ENCODE measurements around the gene CDKN2AIPNL.
A peak's percentile ranks its signal among the peaks of the same experiment; 100 is the strongest.
"Not testable (repeated sequence)": the region's sequence is repeated elsewhere in the genome, so short reads cannot be mapped to it uniquely, and the experiment has no call there.

The CDKN2AIPNL gene

DNA sequence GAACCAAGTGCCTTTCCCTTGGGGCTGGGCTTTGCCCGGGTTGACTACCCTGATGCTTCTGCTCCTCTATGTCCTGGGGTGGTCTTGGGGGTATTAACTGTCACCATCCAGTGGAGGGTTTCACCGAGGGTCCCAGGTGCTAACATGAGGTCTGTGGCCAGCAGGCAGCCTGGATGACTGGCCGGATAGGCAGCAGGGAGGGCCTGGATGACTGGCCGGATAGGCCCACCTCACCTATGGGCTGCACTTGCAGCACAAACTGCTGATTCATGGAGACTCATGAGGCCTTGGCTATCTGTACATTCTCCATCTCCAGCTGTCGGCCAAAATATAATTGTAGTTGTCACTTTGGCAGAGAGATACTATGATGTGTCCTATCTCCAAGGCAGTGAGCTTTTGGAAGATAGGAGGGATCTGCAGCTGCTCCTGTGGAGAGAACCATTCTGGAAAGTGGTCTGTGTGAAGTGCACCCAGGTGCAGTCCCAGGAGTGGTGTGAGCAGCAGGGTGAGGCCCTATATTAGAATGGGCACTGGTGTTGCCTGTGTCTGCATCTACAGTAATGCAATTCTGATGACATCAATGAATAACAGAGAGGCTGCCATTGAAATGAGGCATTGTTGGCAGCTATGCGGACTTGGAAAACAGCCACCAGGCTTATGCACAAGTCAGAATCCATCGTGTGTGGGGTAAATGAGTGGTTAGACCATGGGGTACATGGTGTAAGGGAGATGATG lies 26.3 kb upstream of the CDKN2AIPNL start:
- DNase-seq (ENCODE audit: low spot score), result no peak

DNA sequence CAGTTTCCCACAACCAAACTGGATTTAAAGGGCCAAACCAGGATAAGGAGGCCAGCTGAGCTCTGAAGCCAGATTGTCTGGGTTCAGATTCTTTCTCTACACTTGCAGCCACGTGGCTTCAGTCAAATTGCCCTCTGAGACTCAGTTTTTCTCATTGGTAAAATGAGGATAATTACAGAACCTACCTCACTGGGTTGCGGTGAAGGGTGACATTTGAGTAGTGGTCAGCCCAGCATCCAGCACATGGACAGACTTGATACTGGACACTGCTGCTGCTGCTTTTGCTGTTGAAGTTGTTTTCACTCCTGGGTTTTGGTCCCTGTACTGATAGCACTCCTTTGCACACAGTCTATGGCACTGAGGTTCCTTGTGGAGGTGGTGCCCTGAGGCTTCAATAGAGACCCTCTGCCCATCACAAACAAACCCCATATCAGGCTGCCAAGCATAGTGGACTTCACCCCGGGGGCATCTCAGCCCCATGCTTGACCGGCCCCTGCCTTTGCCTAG lies 25.7 kb upstream of the CDKN2AIPNL start:
- DNase-seq (ENCODE audit: low spot score), result no peak

DNA sequence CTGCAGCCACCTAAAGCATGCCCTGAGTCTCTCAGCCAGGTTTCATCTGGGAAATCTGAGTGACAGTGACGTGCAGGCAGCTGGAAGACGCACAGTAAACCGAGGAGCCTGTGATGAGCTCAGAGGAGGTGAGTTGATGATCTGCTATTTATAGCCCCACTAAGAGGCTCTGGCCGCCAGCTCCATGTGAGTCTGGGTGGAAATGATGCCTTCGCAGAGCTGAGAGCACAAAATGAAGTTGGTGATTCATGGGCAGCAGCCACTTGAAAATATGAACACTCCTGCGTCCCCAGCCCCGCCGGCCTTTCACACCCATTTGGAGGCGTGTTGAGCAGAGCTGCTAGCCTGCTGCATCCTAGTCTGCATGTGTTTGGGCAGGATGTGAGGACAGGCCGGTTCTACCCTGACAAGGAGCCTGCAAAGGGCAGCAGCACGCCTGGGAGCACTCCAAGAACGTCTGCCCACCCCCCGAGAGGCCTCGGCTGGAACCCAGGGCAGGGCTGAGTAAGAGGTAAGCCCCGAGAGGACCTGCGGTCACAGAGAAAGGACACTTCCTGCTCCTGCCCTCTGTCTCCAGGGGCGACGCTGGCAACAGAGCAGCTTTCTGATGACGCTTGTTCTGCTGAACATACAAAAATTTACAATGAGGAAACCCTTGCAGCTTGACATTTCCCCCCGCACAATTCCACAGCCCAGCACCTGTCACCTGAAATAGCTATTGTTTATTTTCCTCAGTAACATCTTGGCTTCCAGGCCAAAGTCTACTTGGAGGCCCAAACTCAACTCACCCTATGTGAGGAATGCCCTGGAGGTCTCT lies 25.1 kb upstream of the CDKN2AIPNL start:
- DNase-seq (ENCODE audit: low spot score), result peak; percentile 86

DNA sequence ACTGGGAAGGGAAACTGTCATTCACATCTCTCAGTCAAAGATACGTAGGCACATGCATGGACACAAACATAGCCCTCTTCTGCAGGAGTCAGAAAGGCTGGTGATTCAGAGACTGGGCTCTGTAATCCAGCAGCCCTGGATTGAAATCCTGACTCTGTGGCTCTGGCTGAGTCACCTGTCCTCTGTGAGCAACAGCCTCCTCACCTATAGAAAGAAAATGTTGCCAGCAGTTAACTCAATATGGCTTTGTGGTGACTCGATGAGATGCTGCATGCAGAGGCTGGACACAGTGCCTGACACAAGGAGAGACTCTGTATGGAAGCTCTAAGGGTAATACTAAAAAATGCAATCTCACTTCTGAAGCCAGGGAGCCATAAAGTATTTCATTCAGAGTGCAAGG lies 23.9 kb upstream of the CDKN2AIPNL start:
- peak; percentile 66 for DNase-seq (ENCODE audit: low spot score)

DNA sequence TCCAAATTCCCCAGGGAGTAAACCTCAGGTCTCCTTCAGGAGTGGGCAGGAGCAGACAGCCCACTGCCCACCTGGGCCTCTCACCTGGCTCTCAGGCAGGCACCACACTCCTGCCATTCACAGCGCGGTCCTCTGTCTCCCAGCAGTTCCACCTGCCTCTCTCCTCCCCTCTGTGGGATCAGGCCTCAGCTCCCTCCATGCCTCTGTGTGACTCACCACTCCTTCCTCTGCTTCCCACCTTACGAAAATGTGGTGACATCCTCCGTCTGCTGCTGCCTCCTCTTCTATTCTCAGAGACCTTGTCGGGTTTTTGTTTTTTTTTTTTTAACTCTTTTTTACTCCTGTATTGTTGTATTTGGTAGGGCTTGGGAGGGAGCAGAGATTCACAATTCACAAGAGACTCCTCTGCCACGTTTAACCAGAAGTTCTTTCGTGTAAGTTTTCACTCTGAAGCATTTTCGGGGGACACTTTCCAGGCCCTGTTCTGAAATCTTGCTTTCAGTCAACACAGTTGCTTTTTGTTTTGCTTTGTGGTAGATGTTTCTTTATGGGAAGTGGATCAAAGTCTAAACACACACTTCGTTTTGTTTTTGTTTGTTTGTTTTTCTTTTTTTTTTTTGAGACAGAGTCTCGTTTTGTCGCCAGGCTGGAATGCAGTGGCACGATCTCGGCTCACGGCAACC lies 21.1 kb upstream of the CDKN2AIPNL start:
- peak; percentile 83 for DNase-seq (ENCODE audit: low spot score)

DNA sequence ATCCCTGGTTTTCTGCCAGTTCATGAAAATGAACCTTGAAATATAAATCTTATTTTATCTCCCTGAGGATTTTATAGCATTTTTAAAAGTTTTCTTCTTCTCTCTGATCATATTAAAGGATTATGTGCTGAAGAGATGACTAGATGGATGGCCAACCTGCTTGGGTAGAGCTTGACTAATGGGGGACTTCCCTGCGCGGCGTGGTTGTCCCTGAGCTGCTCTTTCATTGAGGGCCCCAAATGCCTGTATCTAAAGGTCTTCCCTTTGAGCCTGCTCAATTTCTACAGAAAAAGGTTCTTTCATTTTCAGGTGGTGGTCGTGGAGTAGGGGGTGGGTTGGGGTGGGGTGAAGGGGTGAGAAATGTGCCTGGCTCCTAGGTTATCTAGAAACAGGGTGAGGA lies 20.5 kb upstream of the CDKN2AIPNL start:
- no peak for DNase-seq (ENCODE audit: low spot score)

DNA sequence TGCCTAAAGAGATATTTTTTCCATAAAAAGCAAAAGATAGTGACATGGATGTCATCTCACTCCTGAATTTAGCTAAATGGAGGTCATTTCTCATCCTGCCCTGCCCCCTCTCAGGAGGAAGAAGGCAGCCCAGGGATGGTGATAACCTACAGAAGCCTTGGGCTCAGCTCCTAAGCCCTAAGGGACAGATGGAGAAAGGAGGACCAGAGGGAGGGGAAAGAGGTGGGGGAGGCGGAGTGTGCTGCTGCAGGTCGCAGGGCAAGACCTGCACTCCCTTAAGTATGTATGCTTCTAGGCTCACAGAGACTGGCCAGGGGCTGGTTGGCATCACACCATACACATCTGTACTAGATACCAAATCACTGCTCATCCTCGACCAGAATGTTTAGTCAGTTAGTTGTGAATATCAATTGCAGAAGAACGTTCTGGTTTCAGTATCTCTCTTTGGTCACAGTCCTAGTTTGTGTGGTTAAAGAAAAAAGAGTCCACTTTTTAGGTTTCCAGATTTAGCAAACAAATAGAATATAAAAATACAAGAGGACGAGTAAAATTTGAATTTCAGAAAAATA lies 18.4 kb upstream of the CDKN2AIPNL start:
- no peak for DNase-seq (ENCODE audit: low spot score)

DNA sequence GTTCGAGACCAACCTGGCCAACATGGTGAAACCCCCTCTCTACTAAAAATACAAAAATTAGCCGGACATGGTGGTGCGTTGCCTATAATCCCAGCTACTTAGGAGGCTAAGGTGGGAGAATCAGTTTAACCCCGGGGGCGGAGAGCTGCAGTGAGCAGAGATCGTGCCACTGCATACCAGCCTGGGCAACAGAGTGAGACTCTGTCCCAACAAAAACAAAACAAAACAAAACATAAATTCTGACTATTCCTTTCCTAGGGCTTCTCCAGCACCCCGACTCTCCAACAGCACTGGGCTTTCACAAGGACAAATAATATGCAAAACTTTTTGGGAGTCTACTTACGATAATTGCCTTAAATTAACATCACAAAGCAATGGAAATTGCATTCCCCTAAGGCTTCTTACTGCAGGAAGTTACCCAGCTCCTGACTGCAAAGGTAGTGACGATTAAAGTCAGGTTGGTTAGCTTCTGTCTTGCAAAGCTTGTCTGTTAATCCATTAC lies 15.9 kb upstream of the CDKN2AIPNL start:
- DNase-seq (ENCODE audit: low spot score), result no peak

DNA sequence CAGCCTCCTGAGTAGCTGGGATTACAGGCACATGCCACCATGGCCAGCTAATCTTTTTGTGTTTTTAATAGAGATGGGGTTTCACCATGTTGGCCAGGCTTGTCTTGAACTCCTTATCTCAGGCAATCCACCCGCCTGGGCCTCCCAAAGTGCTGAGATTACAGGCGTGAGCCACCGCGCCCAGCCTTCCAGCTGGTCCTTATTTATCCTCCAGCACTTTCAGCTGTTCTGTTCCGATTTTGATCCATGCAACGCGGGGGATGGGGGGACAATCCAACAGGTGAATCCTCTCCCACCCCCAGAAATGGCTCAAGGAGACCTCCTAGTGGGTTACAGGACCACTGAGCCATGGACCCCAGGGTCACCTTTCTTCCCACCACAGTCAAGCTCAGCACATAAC lies 14.7 kb upstream of the CDKN2AIPNL start:
- DNase-seq (ENCODE audit: low spot score), result no peak

DNA sequence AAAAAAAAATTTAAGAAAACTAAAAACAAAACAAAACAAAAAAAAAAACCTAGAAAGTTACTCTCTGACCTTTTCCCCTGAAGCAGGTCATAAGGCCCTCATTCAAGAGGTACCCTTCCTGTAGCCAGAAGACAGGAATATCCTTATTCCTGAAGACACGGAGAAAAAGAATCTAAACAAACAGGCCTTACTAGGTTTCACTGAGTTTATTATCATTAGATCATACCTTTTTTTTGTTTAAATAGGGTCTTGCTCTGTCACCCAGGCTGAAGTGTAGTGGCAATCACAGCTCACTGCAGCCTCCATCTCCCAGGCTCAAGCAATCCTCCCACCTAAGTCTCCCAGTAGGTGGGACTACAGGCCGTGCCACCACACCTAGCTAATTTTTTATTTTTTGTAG lies 11.7 kb upstream of the CDKN2AIPNL start:
- no peak for DNase-seq (ENCODE audit: low spot score)

DNA sequence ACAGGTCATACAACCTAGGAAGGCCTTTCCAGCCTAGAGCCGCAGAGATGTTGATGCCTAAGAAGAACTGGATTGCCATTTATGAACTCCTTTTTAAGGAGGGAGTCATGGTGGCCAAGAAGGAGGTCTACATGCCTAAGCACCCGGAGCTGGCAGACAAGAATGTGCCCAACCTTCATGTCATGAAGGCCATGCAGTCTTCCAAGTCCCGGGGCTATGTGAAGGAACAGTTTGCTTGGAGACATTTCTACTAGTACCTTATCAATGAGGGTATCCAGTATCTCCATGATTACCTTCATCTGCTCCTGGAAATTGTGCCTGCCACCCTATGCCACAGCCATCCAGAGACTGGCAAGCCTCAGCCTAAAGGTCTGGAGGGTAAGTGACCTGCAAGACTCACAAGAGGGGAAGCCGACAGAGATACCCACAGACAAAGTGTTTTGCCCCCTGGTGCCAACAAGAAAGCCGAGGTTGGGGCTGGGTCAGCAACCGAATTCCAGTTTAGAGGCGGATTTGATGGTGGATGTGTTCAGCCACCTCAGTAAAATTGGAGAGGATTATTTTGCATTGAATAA lies 11.2 kb upstream of the CDKN2AIPNL start:
- no peak for DNase-seq (ENCODE audit: low spot score)

DNA sequence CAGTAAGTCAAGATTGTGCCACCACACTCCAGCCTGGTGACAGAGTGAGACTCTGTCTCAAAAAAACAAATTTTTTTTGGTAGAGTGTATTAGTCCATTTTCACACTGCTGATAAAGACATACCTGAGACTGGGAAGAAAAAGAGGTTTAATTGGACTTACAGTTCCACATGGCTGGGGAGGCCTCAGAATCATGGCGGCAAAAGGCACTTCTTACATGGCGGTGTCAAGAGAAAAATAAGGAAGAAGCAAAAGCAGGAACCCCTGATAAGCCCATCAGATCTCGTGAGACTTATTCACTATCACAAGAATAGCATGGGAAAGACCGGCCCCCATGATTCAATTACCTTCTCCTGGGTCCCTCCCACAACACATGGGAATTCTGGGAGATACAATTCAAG lies 9.4 kb upstream of the CDKN2AIPNL start:
- DNase-seq (ENCODE audit: low spot score), result not testable (repeated sequence)

DNA sequence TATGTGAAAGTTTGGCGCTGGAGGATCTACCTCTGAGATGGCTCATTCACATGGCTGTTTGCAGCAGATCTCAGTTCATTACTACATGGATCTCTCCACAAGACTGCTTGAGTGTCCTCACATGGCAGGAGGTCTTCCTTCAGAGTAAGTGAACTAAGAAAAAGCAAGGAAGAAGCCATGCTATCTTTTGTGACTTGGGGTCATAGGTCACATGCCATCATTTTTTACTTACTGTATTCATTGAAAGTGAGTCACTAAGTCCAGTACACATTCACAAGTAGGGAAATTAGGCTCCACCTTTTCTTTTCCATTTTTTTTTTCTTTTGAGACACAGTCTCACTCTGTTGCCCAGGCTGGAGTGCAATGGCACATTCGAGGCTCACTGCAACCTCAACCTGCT lies 8.7 kb upstream of the CDKN2AIPNL start:
- DNase-seq (ENCODE audit: low spot score), result no peak

DNA sequence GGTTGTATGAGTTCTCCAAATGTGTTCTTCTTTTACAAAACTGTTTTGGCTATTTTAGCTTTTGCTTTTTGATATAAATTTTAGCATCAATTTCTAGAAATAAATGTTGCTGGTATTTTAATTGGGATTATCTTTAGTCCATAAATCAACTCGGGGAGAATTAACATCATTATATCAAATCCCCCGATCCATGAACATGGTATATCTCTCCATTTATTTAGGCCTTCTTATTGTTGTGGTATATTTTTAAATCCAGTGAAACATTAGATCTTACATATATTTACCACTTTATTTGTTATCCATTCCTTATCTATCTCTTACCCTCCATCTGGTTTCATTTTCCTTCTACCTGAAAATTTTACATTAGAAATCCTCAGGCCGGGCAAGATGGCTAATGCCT lies 7.3 kb upstream of the CDKN2AIPNL start:
- DNase-seq (ENCODE audit: low spot score), result no peak

DNA sequence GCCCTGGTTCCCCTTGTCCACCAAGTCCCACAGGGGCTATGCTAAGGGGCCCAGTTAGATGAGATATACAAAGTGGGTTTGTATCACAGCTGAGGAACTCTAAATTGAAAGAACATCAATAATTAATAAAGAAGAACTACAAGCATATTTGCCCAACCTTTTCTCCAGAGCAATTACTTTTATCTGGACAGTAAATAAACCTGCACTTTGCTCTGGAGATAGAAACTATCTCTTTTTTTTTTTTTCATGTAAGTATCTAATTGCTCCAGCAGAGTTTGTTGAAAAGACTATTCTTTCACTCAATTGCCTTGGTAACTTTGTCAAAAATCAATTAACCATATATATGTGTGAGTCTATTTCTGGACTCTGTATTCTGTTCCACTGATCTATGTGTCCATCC lies 6.0 kb upstream of the CDKN2AIPNL start:
- DNase-seq (ENCODE audit: low spot score), result no peak

DNA sequence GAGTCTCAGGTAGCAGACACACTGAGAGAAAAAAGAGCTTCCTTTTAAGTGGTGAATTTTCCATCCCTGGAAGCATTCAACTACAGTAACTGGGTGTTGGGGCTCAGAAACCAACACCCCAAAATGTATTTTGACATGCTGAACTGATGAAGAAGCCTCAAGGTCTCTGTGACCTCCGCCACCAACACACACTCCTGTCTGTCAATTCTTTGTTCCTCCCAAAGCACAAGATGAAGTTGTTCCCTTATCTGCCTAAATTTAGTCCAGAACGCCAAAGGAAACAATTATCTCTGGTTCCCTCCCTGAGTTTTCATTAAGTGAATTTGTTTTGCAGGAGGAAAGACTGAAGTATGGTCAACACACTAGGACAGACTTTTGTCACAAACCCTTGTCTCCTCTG lies 1.4 kb upstream of the CDKN2AIPNL start:
- no peak for DNase-seq (ENCODE audit: low spot score)

DNA sequence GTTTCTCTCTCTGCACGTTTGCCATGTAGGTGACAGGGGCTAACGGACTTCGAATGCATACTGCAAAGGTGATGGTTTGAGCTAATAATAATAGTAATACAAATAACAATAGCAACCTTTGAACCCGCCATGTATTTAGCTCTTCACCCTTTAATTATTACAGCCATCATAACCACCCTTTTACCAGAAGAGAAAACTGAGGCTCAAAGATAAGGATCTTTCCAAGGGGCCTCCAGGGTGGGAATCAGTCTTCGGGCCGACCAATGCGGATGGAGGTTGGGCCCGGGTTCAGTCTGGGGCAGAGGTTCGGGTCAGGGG lies 494 bp downstream of the CDKN2AIPNL start:
- no peak for DNase-seq (ENCODE audit: low spot score)

DNA sequence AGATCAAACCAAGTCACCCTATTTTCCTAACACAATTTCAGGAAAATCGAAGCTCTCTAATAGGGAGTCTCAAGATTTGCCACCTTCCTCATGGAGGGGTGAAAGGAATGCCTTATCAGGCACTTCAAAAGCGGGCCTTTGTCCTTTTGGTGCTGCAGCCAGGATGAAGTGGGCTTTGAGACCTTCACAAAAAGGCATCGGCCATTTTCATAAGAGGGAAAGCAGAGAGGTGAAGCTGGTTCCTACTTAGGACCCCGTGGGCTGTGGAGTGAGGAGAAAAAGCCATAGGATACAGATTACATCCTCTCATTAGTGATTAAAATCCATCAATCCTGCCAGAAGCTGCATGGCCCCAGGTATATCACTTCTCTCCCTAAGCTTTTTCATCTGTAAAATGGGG lies 859 bp downstream of the CDKN2AIPNL start:
- no peak for DNase-seq (ENCODE audit: low spot score)

DNA sequence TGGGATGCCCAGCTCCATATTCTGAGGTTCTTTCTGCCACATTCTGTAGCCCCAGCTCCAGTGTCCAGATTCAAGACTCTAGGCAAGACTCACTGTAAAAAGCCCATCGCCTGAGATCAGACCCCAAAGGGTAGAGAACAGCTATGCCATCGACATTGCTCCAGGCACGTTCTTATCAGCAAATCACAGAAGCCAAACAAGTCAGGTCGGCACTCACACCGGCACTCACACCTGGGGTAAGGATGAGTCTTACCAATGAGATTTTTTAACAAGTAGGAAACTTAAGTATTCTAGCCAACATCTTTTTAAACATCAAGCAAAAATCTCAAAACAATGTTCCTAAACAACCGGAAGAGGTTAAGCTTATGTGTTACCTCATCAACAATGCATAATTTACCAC lies 2.4 kb downstream of the CDKN2AIPNL start:
- no peak for DNase-seq (ENCODE audit: low spot score)

DNA sequence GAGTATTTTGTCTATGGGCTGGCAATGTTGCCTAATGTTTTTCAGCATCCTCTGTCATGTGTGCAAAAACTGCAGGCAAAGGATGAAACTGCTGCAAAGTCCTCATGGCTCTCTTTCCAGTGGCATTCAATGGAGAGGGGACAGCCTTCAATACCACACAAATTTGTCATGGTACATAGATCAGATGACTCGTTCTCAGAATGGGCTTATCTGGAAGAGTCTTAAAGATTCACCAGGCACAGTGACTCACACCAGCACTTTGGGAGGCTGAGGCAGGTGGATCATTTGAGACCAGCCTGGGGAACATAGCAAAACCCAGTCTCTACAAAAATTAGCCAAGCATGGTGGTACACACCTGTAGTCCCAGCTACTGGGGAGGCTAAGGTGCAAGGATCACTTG lies 5.3 kb downstream of the CDKN2AIPNL start:
- DNase-seq (ENCODE audit: low spot score), result no peak

DNA sequence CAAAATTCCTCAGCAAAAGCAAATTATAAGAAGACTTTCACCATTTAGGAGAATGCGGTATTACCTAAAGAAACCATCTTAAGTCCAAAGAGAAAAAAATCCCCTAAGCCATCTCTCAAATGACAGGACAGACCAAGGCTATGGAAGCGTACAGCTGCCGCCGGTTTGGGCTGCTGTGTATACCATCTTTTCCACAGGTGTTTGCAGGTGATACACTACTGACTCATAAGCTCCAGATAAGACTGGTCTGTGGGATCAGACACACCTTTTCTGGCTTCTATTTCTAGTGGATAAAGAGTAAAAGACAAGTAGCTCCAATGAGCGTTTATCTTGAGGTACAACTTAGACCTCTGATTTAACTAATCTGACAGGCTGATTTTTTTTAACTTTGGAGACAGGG lies 7.7 kb downstream of the CDKN2AIPNL start:
- DNase-seq (ENCODE audit: low spot score), result no peak

DNA sequence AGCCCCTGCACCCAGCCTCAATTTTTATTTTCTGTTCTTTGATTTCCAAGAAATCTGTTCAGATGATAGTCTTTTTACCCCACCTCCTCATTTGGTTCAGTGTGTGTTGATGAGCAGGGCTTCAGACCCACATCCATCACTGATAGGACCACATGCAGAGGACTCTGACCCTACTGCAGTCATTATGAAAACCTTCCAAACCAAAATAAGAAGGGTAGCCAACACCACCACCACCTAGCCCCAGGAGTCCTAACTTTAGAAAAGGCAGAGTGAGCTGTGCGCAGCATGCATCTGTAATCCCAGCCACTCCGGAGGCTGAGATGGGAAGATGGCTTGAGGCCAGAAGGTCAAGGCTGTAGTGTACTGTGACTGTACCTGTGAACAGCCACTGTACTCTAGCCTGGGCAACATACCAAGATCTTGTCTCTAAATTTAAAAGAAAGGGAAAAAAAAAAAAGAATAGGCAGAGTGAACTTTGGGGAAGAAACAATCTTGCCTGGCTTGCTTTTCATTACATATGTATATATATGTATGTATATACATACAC lies 13.0 kb downstream of the CDKN2AIPNL start:
- DNase-seq (ENCODE audit: low spot score), result no peak
